Thyroid gland (tissue), 4 donors: ENCODE data around the gene HK1.

Source experiments
- CTCF ChIP-seq, 6 experiments: fragments of 200-600 bp in 3 of 6; fragments of 450-650 bp in 3 of 6; sonication (generic) in 3 of 6; IDR thresholded peaks; one replicate each; pipeline ENCODE4 v1.5.1; 2016 to 2019; ENCODE audit warnings: antibody characterized with exemption in 6 of 6, mild to moderate bottlenecking in 2 of 6, inconsistent platforms in 1 of 6, moderate library complexity in 1 of 6
- POLR2A ChIP-seq, 2 donors: fragments of 450-650 bp; IDR thresholded peaks; one replicate each; pipeline ENCODE4 v1.6.1; 2017; ENCODE audit warnings: antibody characterized with exemption in 2 of 2, mild to moderate bottlenecking in 2 of 2, moderate library complexity in 1 of 2

GRCh38 chr10:69292459-69292858 lies 14.2 kb downstream of the HK1 start:
- no peak for TF ChIP-seq CTCF (IDR thresholded peaks at IDR 0.05)
- no peak for TF ChIP-seq POLR2A (IDR thresholded peaks at IDR 0.05)
